Activated T-cell treated with anti-CD3 and anti-CD28 coated beads for 48 hours (primary cell): Measurements from ENCODE around the gene SOCS4.
"Not testable (repeated sequence)": the region's sequence is repeated elsewhere in the genome, so short reads cannot be mapped to it uniquely, and the experiment has no call there.

Experiments used
- DNase-seq: peaks from one replicate; pipeline ENCODE4 v3.0.0-alpha.2; 2020; ENCODE audit warnings: low read depth

SOCS4 gene

GRCh38 chr14:55051423-55052268 is 24.6 kb downstream of the SOCS4 start, which contains the start of gene MAPK1IP1L:
Gene MAPK1IP1L (plus strand): TSS chr14:55051647. CDS start chr14:55061684, 10,037 bp downstream.
- peak; percentile 92 for DNase-seq

- no peak for DNase-seq
Measured at GRCh38 chr14:55052269-55052930, 25.4 kb downstream of the SOCS4 start.

GRCh38 chr14:55053018-55053417 is 26.0 kb downstream of the SOCS4 start:
- no peak for DNase-seq

GRCh38 chr14:55053500-55053899 is 26.5 kb downstream of the SOCS4 start:
- DNase-seq, result no peak

- no peak for DNase-seq
Measured at GRCh38 chr14:55054098-55054497, 27.1 kb downstream of the SOCS4 start.

- DNase-seq, result no peak
Measured at GRCh38 chr14:55057919-55058318, 30.9 kb downstream of the SOCS4 start.

- no peak for DNase-seq
Measured at GRCh38 chr14:55059333-55059732, 32.3 kb downstream of the SOCS4 start.

GRCh38 chr14:55062517-55063351 is 35.7 kb downstream of the SOCS4 start:
- no peak for DNase-seq

GRCh38 chr14:55064896-55065295 is 37.9 kb downstream of the SOCS4 start:
- DNase-seq, result not testable (repeated sequence)

GRCh38 chr14:55065411-55065810 is 38.4 kb downstream of the SOCS4 start:
- DNase-seq, result no peak

- DNase-seq, result no peak
Measured at GRCh38 chr14:55066223-55066622, 39.2 kb downstream of the SOCS4 start.

- DNase-seq, result no peak
Measured at GRCh38 chr14:55070981-55071411, 44.0 kb downstream of the SOCS4 start.

- peak; percentile 22 for DNase-seq
Measured at GRCh38 chr14:55071870-55072640, 45.0 kb downstream of the SOCS4 start.

- no peak for DNase-seq
Measured at GRCh38 chr14:55073856-55074255, 46.8 kb downstream of the SOCS4 start.

- no peak for DNase-seq
Measured at GRCh38 chr14:55074662-55075061, 47.6 kb downstream of the SOCS4 start.

GRCh38 chr14:55075628-55076175 is 48.7 kb downstream of the SOCS4 start:
- no peak for DNase-seq

- DNase-seq, result no peak
Measured at GRCh38 chr14:55077170-55078151, 50.4 kb downstream of the SOCS4 start.

GRCh38 chr14:55079961-55080360 is 52.9 kb downstream of the SOCS4 start:
- DNase-seq, result not testable (repeated sequence)

GRCh38 chr14:55084401-55085059 is 57.5 kb downstream of the SOCS4 start:
- no peak for DNase-seq
